GM12864 (cell line): ENCODE data around the gene PHACTR4.
"Not testable (repeated sequence)": the region's sequence is repeated elsewhere in the genome, so short reads cannot be mapped to it uniquely, and the experiment has no call there.

ENCODE experiments used
- DNase-seq: peaks from one replicate; pipeline ENCODE4 v3.0.0-alpha.2; 2011; ENCODE audit warnings: low read depth
- H3K4me3 ChIP-seq: 2 replicates; pipeline ENCODE4 v1.5.1; 2011; ENCODE audit warnings: mild to moderate bottlenecking, low read depth, low read length, control low read depth
- TF ChIP-seq, protein P1 (sequence below): IDR thresholded peaks from 2 replicates; pipeline ENCODE4 v1.5.1; 2011; ENCODE audit warnings: low read depth, mild to moderate bottlenecking, moderate library complexity, low read length, control low read depth, inconsistent platforms; ENCODE audit errors: missing control alignments

The PHACTR4 gene

GRCh38 chr1:28354121-28354520 is 15.4 kb upstream of the PHACTR4 start:
- DNase-seq, result no peak
- H3K4me3 ChIP-seq, result no peak overlapping the region
- TF ChIP-seq, protein P1, sequence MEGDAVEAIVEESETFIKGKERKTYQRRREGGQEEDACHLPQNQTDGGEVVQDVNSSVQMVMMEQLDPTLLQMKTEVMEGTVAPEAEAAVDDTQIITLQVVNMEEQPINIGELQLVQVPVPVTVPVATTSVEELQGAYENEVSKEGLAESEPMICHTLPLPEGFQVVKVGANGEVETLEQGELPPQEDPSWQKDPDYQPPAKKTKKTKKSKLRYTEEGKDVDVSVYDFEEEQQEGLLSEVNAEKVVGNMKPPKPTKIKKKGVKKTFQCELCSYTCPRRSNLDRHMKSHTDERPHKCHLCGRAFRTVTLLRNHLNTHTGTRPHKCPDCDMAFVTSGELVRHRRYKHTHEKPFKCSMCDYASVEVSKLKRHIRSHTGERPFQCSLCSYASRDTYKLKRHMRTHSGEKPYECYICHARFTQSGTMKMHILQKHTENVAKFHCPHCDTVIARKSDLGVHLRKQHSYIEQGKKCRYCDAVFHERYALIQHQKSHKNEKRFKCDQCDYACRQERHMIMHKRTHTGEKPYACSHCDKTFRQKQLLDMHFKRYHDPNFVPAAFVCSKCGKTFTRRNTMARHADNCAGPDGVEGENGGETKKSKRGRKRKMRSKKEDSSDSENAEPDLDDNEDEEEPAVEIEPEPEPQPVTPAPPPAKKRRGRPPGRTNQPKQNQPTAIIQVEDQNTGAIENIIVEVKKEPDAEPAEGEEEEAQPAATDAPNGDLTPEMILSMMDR, result no peak

- no peak overlapping the region for H3K4me3 ChIP-seq
- TF ChIP-seq, protein P1, result no peak
- no peak for DNase-seq
Observed at GRCh38 chr1:28358716-28359115, 10.8 kb upstream of the PHACTR4 start.

DNA sequence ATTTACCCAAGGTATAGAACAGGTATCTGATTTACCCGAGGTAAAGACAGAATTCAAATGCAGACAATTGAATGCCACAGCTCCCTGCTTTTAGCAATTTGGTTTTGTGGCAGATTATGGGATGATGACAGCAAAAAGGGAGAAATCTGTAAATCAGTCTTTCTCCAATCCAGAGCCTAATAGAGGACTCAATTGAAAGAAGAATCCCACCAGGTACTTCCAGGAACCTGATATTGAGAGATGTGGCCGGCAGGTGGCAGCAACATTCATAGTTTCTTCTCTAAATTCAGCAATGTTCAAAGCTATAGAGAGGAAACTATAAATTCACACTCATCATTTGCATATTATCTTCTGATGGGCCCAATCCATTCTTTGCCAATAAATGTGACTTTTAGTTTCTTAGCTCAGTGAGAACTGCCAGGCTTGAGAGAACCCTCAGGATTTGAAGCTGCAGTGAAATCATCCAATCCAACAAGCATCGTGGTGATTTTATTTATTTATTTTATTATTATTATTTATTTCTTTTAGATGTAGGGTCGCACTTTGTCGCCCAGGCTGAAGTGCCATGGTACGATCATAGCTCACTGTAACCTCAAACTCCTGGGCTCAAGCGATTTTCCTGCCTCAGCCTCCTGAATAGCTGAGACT is 9.8 kb upstream of the PHACTR4 start:
- TF ChIP-seq, protein P1, result peak; percentile 72
- peak; percentile 30 for DNase-seq
- no peak overlapping the region for H3K4me3 ChIP-seq

DNA sequence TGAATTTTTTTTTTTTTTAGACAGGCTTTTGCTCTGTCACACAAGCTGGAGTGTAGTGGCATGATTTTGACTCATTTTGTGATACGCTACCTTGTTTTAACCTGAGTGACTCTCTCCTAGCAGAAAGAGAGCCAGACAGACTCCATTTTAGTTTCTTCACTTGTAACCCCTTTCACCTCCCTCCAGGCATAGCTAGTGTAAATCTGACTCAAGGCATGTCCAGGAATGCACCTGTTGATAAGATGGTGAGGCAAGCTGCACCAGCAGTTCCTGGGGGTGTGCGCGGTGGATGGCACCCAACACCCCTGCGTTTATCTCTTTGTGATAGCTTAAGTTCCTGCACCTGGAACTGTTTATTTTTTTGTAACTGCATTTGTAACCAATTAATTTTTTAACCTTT is 4.7 kb upstream of the PHACTR4 start:
- TF ChIP-seq, protein P1, result no peak
- no peak overlapping the region for H3K4me3 ChIP-seq
- no peak for DNase-seq

DNA sequence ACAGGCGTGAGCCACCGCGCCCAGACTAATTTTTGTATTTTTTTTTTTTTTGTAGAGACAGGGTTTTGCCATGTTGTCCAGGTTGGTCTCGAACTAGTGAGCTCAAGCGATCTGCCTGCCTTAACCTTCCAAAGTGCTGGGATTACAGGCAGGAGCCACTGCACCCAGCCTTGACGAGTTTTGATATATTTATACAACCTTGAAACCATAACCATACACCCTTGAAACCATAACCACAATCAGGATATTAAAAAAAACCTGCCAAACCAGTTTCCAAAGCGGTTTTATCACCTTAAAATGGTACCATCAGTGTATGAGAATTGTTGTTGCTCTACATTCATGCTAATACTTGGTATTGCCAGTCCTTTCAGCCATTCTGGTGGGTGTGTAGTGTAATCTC is 3.7 kb upstream of the PHACTR4 start:
- TF ChIP-seq, protein P1, result no peak
- DNase-seq, result no peak

GRCh38 chr1:28368608-28369007 is 932 bp upstream of the PHACTR4 start:
- not testable (repeated sequence) for DNase-seq

More for the DNA sequence above, 3.7 kb upstream of the PHACTR4 start:
- no peak overlapping the region for H3K4me3 ChIP-seq

DNA sequence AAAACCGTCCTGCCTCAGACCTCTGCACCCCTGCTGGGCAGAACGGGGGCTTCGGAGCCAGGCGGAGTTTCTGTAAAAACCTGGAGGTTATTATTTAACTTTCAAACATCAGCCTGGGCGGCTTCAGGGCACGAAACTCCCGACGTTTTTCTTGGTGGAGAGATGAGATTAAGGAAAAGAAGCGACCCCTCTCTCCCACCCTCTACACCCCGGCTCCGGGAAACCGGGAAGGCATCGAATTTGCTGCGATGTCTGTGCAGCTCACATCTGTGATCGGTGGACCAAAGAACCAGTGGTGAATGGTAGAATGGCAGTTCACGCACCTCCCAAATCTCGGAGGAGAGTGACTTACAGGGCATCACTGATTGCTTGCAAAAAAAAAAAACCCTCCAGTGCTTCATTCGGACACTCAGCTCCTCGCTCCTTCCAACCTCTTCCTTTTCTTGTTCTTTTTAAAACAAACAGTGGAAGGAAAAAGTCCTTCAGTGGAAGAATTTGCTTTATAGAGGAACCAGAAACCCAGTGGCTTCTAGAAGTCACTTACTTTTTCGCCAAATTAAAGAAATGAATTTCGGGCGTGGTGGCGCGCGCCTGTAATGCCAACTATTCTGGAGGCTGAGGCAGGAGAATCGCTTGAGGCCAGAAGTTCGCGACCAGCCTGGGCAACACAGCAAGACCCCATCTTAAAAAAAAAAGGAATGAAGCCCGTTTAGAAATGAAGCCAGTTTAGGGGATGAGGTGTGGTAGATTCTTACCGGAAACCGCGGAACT is 884 bp downstream of the PHACTR4 start:
- TF ChIP-seq, protein P1, result peak; percentile 2
- H3K4me3 ChIP-seq, result peak overlapping the region; percentile 96
- no peak for DNase-seq

More at GRCh38 chr1:28368608-28369007, 932 bp upstream of the PHACTR4 start:
- H3K4me3 ChIP-seq, result not testable (repeated sequence)
